ACC112 (cell line): Measurements from ENCODE around the gene SLC7A10.
"Not testable (repeated sequence)": the region's sequence is repeated elsewhere in the genome, so short reads cannot be mapped to it uniquely, and the experiment has no call there.

Source experiments
- H2AFZ ChIP-seq: fragments of 200-600 bp; sonication (generic); one replicate; pipeline ENCODE4 v1.6.0; 2017; ENCODE audit warnings: antibody characterized with exemption, low read length; ENCODE audit not compliant: unreplicated experiment
- H3K27ac ChIP-seq: fragments of 200-600 bp; sonication (generic); 2 replicates; pipeline ENCODE4 v1.5.1; 2014; ENCODE audit warnings: low read depth, mild to moderate bottlenecking, antibody characterized with exemption, low read length, moderate library complexity
- H3K27me3 ChIP-seq: fragments of 200-600 bp; sonication (generic); 2 replicates; pipeline ENCODE4 v1.6.1; 2014; ENCODE audit warnings: mild to moderate bottlenecking, antibody characterized with exemption, low read length, moderate library complexity, mixed read lengths; ENCODE audit not compliant: insufficient read depth
- H3K36me3 ChIP-seq: fragments of 200-600 bp; sonication (generic); 2 replicates; pipeline ENCODE4 v1.6.1; 2016; ENCODE audit warnings: mild to moderate bottlenecking, antibody characterized with exemption, low read length, moderate library complexity, mixed read lengths; ENCODE audit not compliant: insufficient read depth
- H3K4me1 ChIP-seq: fragments of 200-600 bp; sonication (generic); one replicate; pipeline ENCODE4 v1.6.1; 2016; ENCODE audit warnings: low read length, mixed read lengths; ENCODE audit not compliant: insufficient read depth, unreplicated experiment, control insufficient read depth
- H3K4me3 ChIP-seq: fragments of 200-600 bp; sonication (generic); 2 replicates; pipeline ENCODE4 v1.5.1; 2014; ENCODE audit warnings: mild to moderate bottlenecking, low read depth, low read length
- H3K79me2 ChIP-seq: fragments of 200-600 bp; sonication (generic); one replicate; pipeline ENCODE4 v1.6.0; 2016; ENCODE audit warnings: low read length; ENCODE audit not compliant: control insufficient read depth, unreplicated experiment, insufficient read depth

SLC7A10 gene

GRCh38 chr19:33174186-33174585 is 51.5 kb downstream of the SLC7A10 start:
- no peak overlapping the region for H3K27ac ChIP-seq
- H3K79me2 ChIP-seq: no peaks in the 10 kb centered on the region
- H2AFZ ChIP-seq: no peak overlapping the region
- no peaks in the 10 kb centered on the region for H3K36me3 ChIP-seq
- peaks cover 17% of the 10 kb centered on the region for H3K4me1 ChIP-seq
- H3K27me3 ChIP-seq: no peaks in the 10 kb centered on the region
- no peak overlapping the region for H3K4me3 ChIP-seq

DNA sequence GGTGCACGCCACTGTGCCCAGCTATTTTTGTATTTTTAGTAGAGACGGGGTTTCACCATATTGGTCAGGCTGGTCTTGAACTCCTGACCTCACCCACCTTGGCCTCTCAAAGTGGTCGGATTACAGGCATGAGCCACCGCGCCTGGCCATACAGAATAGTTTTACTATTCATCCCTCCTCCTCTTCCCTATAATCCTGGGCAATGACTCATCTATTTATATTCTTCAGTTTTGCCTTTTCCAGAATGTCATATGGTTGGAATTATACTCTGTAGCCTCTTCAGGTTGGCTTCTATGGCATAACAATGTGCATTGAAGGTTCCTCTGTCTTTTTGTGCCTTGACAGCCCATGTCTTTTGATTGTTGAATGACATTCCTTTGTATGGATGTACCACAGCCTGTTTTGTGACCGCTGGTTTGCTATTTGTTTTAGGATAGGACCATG is 53.7 kb downstream of the SLC7A10 start:
- Histone ChIP-seq H3K27me3 (no peaks in the 10 kb centered on the region), H3K27ac (no peak overlapping the region; the same call in 1 of the 2 replicates), H3K79me2 (no peaks in the 10 kb centered on the region), H2AFZ (no peak overlapping the region), H3K4me3 (no peak overlapping the region), H3K36me3 (no peaks in the 10 kb centered on the region), H3K4me1 (peaks cover 13% of the 10 kb centered on the region)

GRCh38 chr19:33171222-33171795 is 54.3 kb downstream of the SLC7A10 start:
- H3K36me3 ChIP-seq: no peaks in the 10 kb centered on the region
- H3K27ac ChIP-seq: no peak overlapping the region
- no peak overlapping the region for H3K4me3 ChIP-seq
- H2AFZ ChIP-seq: no peak overlapping the region
- no peaks in the 10 kb centered on the region for H3K27me3 ChIP-seq
- H3K4me1 ChIP-seq: peaks cover 13% of the 10 kb centered on the region
- H3K79me2 ChIP-seq: no peaks in the 10 kb centered on the region

DNA sequence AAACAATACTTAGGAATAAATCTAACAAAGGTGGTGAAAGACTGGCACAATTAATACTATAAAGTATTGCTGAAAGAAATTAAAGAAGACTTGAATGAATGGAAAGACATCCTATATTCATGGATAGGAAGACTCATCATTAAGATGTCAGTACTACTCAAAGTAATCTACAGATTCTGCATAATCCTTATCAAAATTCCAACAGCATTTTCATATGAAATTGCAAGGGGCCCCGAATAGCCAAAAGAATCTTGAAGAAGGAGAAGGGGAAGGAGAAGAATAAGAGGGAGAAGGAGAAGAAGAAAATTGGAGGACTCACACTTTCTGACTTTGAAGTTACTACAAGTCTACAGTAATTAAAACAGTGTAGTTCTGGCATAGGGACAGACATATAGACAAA is 57.1 kb downstream of the SLC7A10 start:
- Histone ChIP-seq H3K79me2 (no peaks in the 10 kb centered on the region), H3K4me3 (no peak overlapping the region), H3K36me3 (no peaks in the 10 kb centered on the region), H2AFZ (no peak overlapping the region), H3K4me1 (peaks cover 7% of the 10 kb centered on the region), H3K27ac (no peak overlapping the region), H3K27me3 (no peaks in the 10 kb centered on the region)

DNA sequence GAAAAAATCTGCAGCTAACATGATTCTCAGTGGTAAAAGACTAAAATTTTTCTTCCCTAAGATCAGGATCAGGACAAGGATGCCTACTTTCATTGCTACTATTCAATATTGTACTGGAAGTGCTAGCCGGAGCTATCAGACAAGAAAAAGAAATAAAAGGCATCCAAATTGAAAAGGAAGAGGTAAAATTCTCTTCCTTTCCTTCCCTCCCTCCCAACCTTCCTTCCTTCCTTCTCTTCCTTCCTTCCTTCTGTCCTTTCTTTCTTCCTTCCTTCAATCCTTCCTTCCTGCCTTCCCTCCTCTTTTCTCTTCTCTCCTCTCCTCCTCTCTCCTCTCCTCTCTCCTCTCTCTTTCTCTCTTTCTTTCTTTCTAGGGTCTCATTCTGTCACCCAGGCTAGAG is 58.2 kb downstream of the SLC7A10 start:
- Histone ChIP-seq H3K4me3 (no peak overlapping the region), H3K27me3 (no peaks in the 10 kb centered on the region), H3K4me1 (peaks cover 7% of the 10 kb centered on the region), H2AFZ (no peak overlapping the region), H3K27ac (no peak overlapping the region), H3K36me3 (no peaks in the 10 kb centered on the region), H3K79me2 (no peaks in the 10 kb centered on the region)

DNA sequence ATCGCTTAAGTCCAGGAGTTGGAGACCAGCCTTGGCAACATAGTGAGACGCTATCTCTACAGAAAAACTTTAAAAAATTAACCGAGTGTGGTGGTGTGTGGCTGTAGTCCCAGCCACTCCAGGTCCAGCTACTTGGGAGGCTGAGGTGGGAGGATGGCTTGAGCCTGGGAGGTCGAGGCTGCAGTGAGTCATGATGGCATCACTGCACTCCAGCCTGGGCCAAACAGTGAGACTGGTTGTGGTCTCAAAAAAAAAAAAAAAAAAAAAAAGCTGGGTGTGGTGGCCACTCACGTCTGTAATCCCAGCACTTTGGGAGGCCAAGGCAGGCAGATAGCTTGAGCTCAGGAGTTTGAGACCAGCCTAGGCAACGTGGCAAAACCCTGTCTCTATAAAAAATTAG is 59.6 kb downstream of the SLC7A10 start:
- not testable (repeated sequence) for H3K36me3 ChIP-seq, H3K4me3 ChIP-seq, H3K27me3 ChIP-seq, H2AFZ ChIP-seq, H3K27ac ChIP-seq, H3K79me2 ChIP-seq, H3K4me1 ChIP-seq

DNA sequence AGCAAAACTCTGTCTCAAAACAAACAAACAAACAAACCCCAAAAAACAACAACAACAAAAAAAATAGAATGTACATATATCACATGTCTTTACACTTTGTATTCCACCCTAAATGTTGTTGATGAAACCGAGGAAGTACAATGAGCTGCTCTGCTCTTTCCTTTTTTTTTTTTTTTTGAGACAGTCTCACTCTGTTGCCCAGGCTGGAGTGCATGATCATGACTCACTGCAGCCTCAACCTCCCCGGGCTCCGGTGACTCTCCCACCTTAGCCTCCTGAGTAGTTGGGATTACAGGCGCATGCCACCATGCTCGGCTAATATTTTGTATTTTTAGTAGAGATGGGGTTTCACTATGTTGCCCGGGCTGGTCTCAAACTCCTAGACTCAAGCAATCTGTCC is 62.2 kb downstream of the SLC7A10 start:
- Histone ChIP-seq H3K79me2 (no peaks in the 10 kb centered on the region), H3K4me3 (no peak overlapping the region), H3K36me3 (no peaks in the 10 kb centered on the region), H2AFZ (no peak overlapping the region), H3K4me1 (no peaks in the 10 kb centered on the region), H3K27me3 (no peaks in the 10 kb centered on the region), H3K27ac (no peak overlapping the region)

- H3K27ac ChIP-seq: no peak overlapping the region
- H2AFZ ChIP-seq: no peak overlapping the region
- no peak overlapping the region for H3K4me3 ChIP-seq
- H3K79me2 ChIP-seq: no peaks in the 10 kb centered on the region
- no peaks in the 10 kb centered on the region for H3K36me3 ChIP-seq
- no peaks in the 10 kb centered on the region for H3K27me3 ChIP-seq
- H3K4me1 ChIP-seq: no peaks in the 10 kb centered on the region
These were observed 64.4 kb downstream of the SLC7A10 start for GRCh38 chr19:33161201-33161600.

- no peaks in the 10 kb centered on the region for H3K36me3 ChIP-seq
- no peak overlapping the region for H2AFZ ChIP-seq
- no peak overlapping the region for H3K4me3 ChIP-seq
- H3K27me3 ChIP-seq: no peaks in the 10 kb centered on the region
- no peaks in the 10 kb centered on the region for H3K4me1 ChIP-seq
- no peaks in the 10 kb centered on the region for H3K79me2 ChIP-seq
- no peak overlapping the region for H3K27ac ChIP-seq
These were observed 65.8 kb downstream of the SLC7A10 start for GRCh38 chr19:33159893-33160292.

- Histone ChIP-seq H3K27ac (no peak overlapping the region), H2AFZ (no peak overlapping the region), H3K4me3 (no peak overlapping the region), H3K79me2 (no peaks in the 10 kb centered on the region), H3K4me1 (no peaks in the 10 kb centered on the region), H3K36me3 (no peaks in the 10 kb centered on the region), H3K27me3 (no peaks in the 10 kb centered on the region)
These were observed 66.5 kb downstream of the SLC7A10 start for GRCh38 chr19:33159149-33159548.
